IMR-90 (cell line): Measurements from ENCODE around the gene PCAT6. TPM values are rescaled to one million over a fixed set of nuclear protein-coding genes. Genes with fewer than 3 reads are reported as not detected.

Source experiments
- ATAC-seq: fragments of 200-7000 bp; cut with Tn5 transposase; 2 replicates; pipeline ENCODE4 v1.9.1; 2020; ENCODE audit warnings: low read depth, mild to moderate bottlenecking, moderate library complexity
- BruUV-seq: library from RNA; stranded (reverse); fragments of 400-500 nt; replicated peaks from 2 replicates; lab custom pipeline; 2021; lab: Mats Ljungman, UMichigan
- CTCF ChIA-PET: fragments of 300-600 bp; formaldehyde crosslinking; extraction: SDS; loops from one replicate; lab custom pipeline; 2021; ENCODE audit warnings: antibody characterized with exemption; lab: Yijun Ruan, JAX
- POLR2A ChIA-PET: fragments of 300-600 bp; sonication (Branson Sonifier 250); formaldehyde crosslinking; loops from one replicate; lab custom pipeline; 2022; ENCODE audit warnings: antibody characterized with exemption; ENCODE audit not compliant: unreplicated experiment; lab: Charles Lee
- DNase-seq: peaks from one replicate; pipeline ENCODE4 v3.0.0; 2013
- H2AFZ ChIP-seq: replicated peaks from 2 replicates; pipeline ENCODE3; 2013; ENCODE audit warnings: low read length, mild to moderate bottlenecking; ENCODE audit not compliant: poor library complexity
- H2AK5ac ChIP-seq: 2 replicates; pipeline ENCODE4 v1.6.1; 2013; ENCODE audit warnings: low read depth, low read length, inconsistent platforms
- H2AK9ac ChIP-seq: replicated peaks from 2 replicates; pipeline ENCODE3; 2013; ENCODE audit warnings: mild to moderate bottlenecking, low read depth, low read length, moderate library complexity; ENCODE audit not compliant: poor library complexity
- H2BK120ac ChIP-seq: 2 replicates; pipeline ENCODE4 v1.6.1; 2013; ENCODE audit warnings: low read depth, low read length, inconsistent platforms
- H2BK15ac ChIP-seq: 3 replicates; pipeline ENCODE4 v1.6.1; 2013; ENCODE audit warnings: low read depth, low read length, inconsistent platforms
- H2BK20ac ChIP-seq: 2 replicates; pipeline ENCODE4 v1.6.1; 2013; ENCODE audit warnings: low read depth, mild to moderate bottlenecking, inconsistent platforms, low read length, moderate library complexity
- H2BK5ac ChIP-seq: 2 replicates; pipeline ENCODE4 v1.6.1; 2013; ENCODE audit warnings: mild to moderate bottlenecking, low read depth, low read length, inconsistent platforms; ENCODE audit not compliant: poor library complexity, severe bottlenecking
- H3K14ac ChIP-seq: replicated peaks from 2 replicates; pipeline ENCODE4 v1.6.1; 2013; ENCODE audit warnings: low read depth, low read length, inconsistent platforms
- H3K18ac ChIP-seq: 2 replicates; pipeline ENCODE4 v1.6.1; 2013; ENCODE audit warnings: low read depth, low read length, control low read depth
- H3K23ac ChIP-seq: 2 replicates; pipeline ENCODE4 v1.6.1; 2013; ENCODE audit warnings: low read depth, low read length, inconsistent platforms
- H3K27ac ChIP-seq: 2 replicates; pipeline ENCODE4 v1.5.1; 2013; ENCODE audit warnings: mild to moderate bottlenecking, control low read depth, low read length; ENCODE audit not compliant: insufficient read depth
- H3K27me3 ChIP-seq: 2 replicates; pipeline ENCODE4 v1.6.1; 2013; ENCODE audit warnings: low read length; ENCODE audit not compliant: control insufficient read depth, insufficient read depth
- H3K36me3 ChIP-seq: 2 replicates; pipeline ENCODE4 v1.6.1; 2013; ENCODE audit warnings: low read length, mixed read lengths; ENCODE audit not compliant: control insufficient read depth, insufficient read depth
- H3K4ac ChIP-seq: 2 replicates; pipeline ENCODE4 v1.6.1; 2013; ENCODE audit warnings: low read depth, low read length, inconsistent platforms
- H3K4me1 ChIP-seq: 2 replicates; pipeline ENCODE4 v1.6.1; 2013; ENCODE audit warnings: low read length, mixed read lengths; ENCODE audit not compliant: control insufficient read depth, insufficient read depth
- H3K4me2 ChIP-seq: 2 replicates; pipeline ENCODE4 v1.6.1; 2013; ENCODE audit warnings: low read depth, mild to moderate bottlenecking, control low read depth, low read length, moderate library complexity
- H3K4me3 ChIP-seq: 2 replicates; pipeline ENCODE4 v1.5.1; 2013; ENCODE audit warnings: low read depth, mild to moderate bottlenecking, control low read depth, low read length, moderate library complexity; ENCODE audit not compliant: insufficient read depth
- H3K56ac ChIP-seq: 2 replicates; pipeline ENCODE4 v1.6.1; 2013; ENCODE audit warnings: low read length, inconsistent platforms; ENCODE audit not compliant: insufficient read depth; ENCODE audit errors: extremely low read depth
- H3K79me1 ChIP-seq, 2 experiments: 2 replicates each; pipeline ENCODE4 v1.6.1; 2013; ENCODE audit warnings: low read length in 2 of 2, inconsistent platforms in 1 of 2, low read depth in 1 of 2
- H3K9ac ChIP-seq: 2 replicates; pipeline ENCODE4 v1.6.1; 2013; ENCODE audit warnings: low read depth, low read length, control low read depth
- H3K9me1 ChIP-seq: 2 replicates; pipeline ENCODE4 v1.6.1; 2013; ENCODE audit warnings: low read length, inconsistent platforms; ENCODE audit not compliant: insufficient read depth
- H3K9me3 ChIP-seq: 2 replicates; pipeline ENCODE4 v1.6.1; 2013; ENCODE audit warnings: low read length; ENCODE audit not compliant: control insufficient read depth, insufficient read depth
- H4K20me1 ChIP-seq: 2 replicates; pipeline ENCODE4 v1.6.1; 2013; ENCODE audit warnings: low read length, inconsistent platforms; ENCODE audit not compliant: insufficient read depth
- H4K5ac ChIP-seq: 2 replicates; pipeline ENCODE4 v1.6.1; 2013; ENCODE audit warnings: mild to moderate bottlenecking, low read depth, low read length, control low read depth
- H4K8ac ChIP-seq, 2 experiments: 2 replicates each; pipeline ENCODE4 v1.6.1; 2013; ENCODE audit warnings: low read depth in 2 of 2, low read length in 2 of 2, control low read depth in 1 of 2, inconsistent platforms in 1 of 2
- H4K91ac ChIP-seq: 2 replicates; pipeline ENCODE4 v1.6.1; 2013; ENCODE audit warnings: low read depth, low read length, inconsistent platforms; ENCODE audit not compliant: insufficient read depth
- BHLHE40 ChIP-seq: fragments of 150-350 bp; IDR thresholded peaks from 2 replicates; pipeline ENCODE4 v1.6.1; 2016; ENCODE audit warnings: mild to moderate bottlenecking, low read depth, low read length
- CEBPB ChIP-seq: IDR thresholded peaks from 2 replicates; pipeline ENCODE4 v1.6.1; 2012; ENCODE audit warnings: low read depth, low read length, improper control_type of control experiment
- CTCF ChIP-seq: conservative IDR thresholded peaks from 2 replicates; pipeline ENCODE4 v1.5.1; 2012; ENCODE audit warnings: mild to moderate bottlenecking, low read depth, low read length, improper control_type of control experiment
- ELK1 ChIP-seq: fragments of 150-350 bp; IDR thresholded peaks from 2 replicates; pipeline ENCODE4 v1.6.1; 2016; ENCODE audit warnings: low read depth, mild to moderate bottlenecking, low read length, moderate library complexity, borderline replicate concordance
- MAFK ChIP-seq: IDR thresholded peaks from 2 replicates; pipeline ENCODE4 v1.6.1; 2012; ENCODE audit warnings: low read depth, low read length, improper control_type of control experiment
- MAZ ChIP-seq: IDR thresholded peaks from 2 replicates; pipeline ENCODE4 v1.6.1; 2012; ENCODE audit warnings: low read depth, mild to moderate bottlenecking, low read length, improper control_type of control experiment, moderate library complexity, borderline replicate concordance
- MXI1 ChIP-seq: IDR thresholded peaks from 2 replicates; pipeline ENCODE4 v1.6.1; 2012; ENCODE audit warnings: low read depth, mild to moderate bottlenecking, low read length, moderate library complexity, borderline replicate concordance
- RAD21 ChIP-seq: IDR thresholded peaks from 2 replicates; pipeline ENCODE4 v1.6.1; 2012; ENCODE audit warnings: low read length, improper control_type of control experiment
- RFX5 ChIP-seq: IDR thresholded peaks from 2 replicates; pipeline ENCODE4 v1.8.0; 2012; ENCODE audit warnings: low read depth, mild to moderate bottlenecking, low read length, moderate library complexity
- WGBS, 2 experiments: methylation state at CpG; one replicate each; pipeline versions ENCODE4 v1.1.5 to v1.1.7; 2013; ENCODE audit warnings: missing lambda C conversion rate in 2 of 2; ENCODE audit not compliant: insufficient read length in 1 of 2; ENCODE audit errors: extremely low coverage in 2 of 2; 5-methylcytosine and 5-hydroxymethylcytosine counted together
- dilution Hi-C: fragments of 300-500 bp; cut with HindIII; formaldehyde crosslinking; loops from one replicate; pipeline ENCODE4 v1.14.3; 2018; ENCODE audit warnings: low sequenced_read_pairs; ENCODE audit not compliant: unreplicated experiment
- in situ Hi-C: fragments of 300-500 bp; cut with MboI; formaldehyde crosslinking; loops from 3 replicates; pipeline ENCODE4 v1.14.3; 2019; ENCODE audit warnings: low sequenced_read_pairs, inconsistent platforms, mixed read lengths
- intact Hi-C: fragments of 100-400 bp; cut with micrococcal nuclease; formaldehyde crosslinking; loops from 2 replicates; pipeline ENCODE4 v1.10.0; 2022
- polyA plus RNA-seq, 3 experiments: library from polyadenylated mRNA; depleted of rRNA; stranded (reverse); fragments of >200 nt; gene quantifications; 2 replicates each; pipeline ENCODE4 v1.2.3, GENCODE V29; 2012; ENCODE audit warnings: low replicate concordance in 1 of 3
- total RNA-seq: library from RNA; depleted of rRNA; stranded (reverse); fragments of >200 nt; gene quantifications from 2 replicates; pipeline ENCODE4 v1.2.3, GENCODE V29; 2012

The PCAT6 gene
- total and polyA plus RNA-seq, 2 of the 4 experiments (the other 2 are of a cell fraction), result 5.8 TPM; not detected in 1

DNA sequence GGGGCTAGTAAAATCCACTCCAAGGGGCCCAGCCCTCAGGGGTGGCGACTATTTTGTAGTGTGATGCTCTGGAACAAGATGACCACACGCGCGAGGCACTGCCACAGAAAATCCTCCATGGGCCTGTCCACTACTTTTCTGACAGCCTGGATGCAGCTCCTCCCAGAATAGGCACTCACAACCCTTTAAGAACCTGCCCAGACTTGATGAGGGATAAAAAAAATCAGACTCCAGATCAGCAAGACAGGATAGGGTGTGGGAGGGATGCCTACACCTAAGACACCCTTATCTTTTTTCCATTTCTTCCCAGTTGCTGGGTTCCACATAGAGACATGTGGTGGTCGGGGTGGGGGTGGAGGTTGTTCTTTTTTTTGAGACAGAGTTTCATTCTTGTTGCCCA, 33.5 kb downstream of the PCAT6 start:
- H2AFZ ChIP-seq, result no peak overlapping the region
- H2BK120ac ChIP-seq, result no peak overlapping the region
- H3K9me3 ChIP-seq, result no peaks in the 10 kb centered on the region
- H3K4me2 ChIP-seq, result no peak overlapping the region
- peaks cover 16% of the 10 kb centered on the region for H3K27me3 ChIP-seq
- H3K9ac ChIP-seq, result no peak overlapping the region
- no peak overlapping the region for H3K23ac ChIP-seq
- H3K4me3 ChIP-seq, result no peak overlapping the region
- no peak overlapping the region for H3K27ac ChIP-seq
- H3K4me1 ChIP-seq, result no peaks in the 10 kb centered on the region
- TF ChIP-seq MXI1 (no peak), RAD21 (no peak), ELK1 (no peak), RFX5 (no peak), MAZ (no peak), CTCF (no peak), BHLHE40 (no peak), CEBPB (no peak), MAFK (no peak)
- CTCF ChIA-PET, result no interaction called here
- no peak overlapping the region for H2BK20ac ChIP-seq
- H3K56ac ChIP-seq, result no peak overlapping the region
- no peak overlapping the region for H2AK5ac ChIP-seq
- H4K20me1 ChIP-seq, result no peaks in the 10 kb centered on the region
- in situ Hi-C loops (no loop called here), dilution Hi-C loops (no loop called here), intact Hi-C loops (no loop called here)
- H3K18ac ChIP-seq, result no peak overlapping the region
- no peaks in the 10 kb centered on the region for H3K79me1 ChIP-seq
- no TSS peak for BruUV-seq
- H3K14ac ChIP-seq, result no peak overlapping the region
- ATAC-seq (no peak), DNase-seq (no peak)
- H3K36me3 ChIP-seq, result no peaks in the 10 kb centered on the region
- H2BK5ac ChIP-seq, result no peak overlapping the region
- H2BK15ac ChIP-seq, result no peak overlapping the region
- no peaks in the 10 kb centered on the region for H3K9me1 ChIP-seq
- POLR2A ChIA-PET, result no interaction called here
- H4K5ac ChIP-seq, result no peak overlapping the region
- no peak overlapping the region for H3K4ac ChIP-seq
- no peak overlapping the region for H4K91ac ChIP-seq
- no peak overlapping the region for H2AK9ac ChIP-seq
- H4K8ac ChIP-seq, result no peak overlapping the region
- WGBS, 2 experiments, result no CpG with 5 or more reads among the region's 5 CpGs
